Heart left ventricle (tissue), 16 donors: ENCODE measurements around the gene HMGN1. TPM values are rescaled to one million over a fixed set of nuclear protein-coding genes. Genes with fewer than 3 reads are reported as not detected.

ENCODE experiments used
- ATAC-seq, 4 donors: fragments of 200-7000 bp; cut with Tn5 transposase; one replicate each; pipeline ENCODE4 v1.9.1; 2020 to 2022; ENCODE audit warnings: moderate library complexity in 4 of 4, mild to moderate bottlenecking in 3 of 4, moderate number of reproducible peaks in 1 of 4
- DNase-seq, 5 donors: peaks; one replicate each; pipeline ENCODE4 v3.0.0-alpha.2; 2020
- H3K27ac ChIP-seq, 12 donors: fragments of 200-600 bp; sonication (generic) in 4 of 12; one replicate each; pipeline versions ENCODE4 v1.5.0 to v1.8.0; 2016 to 2022; ENCODE audit warnings: mild to moderate bottlenecking in 2 of 12
- H3K27me3 ChIP-seq, 9 donors: fragments of 200-600 bp; sonication (generic) in 2 of 9; one replicate each; pipeline versions ENCODE4 v1.5.1 to v1.8.0; 2016 to 2022; ENCODE audit warnings: mild to moderate bottlenecking in 3 of 9
- H3K36me3 ChIP-seq, 9 donors: fragments of 200-600 bp; sonication (generic) in 2 of 9; one replicate each; pipeline versions ENCODE4 v1.5.0 to v1.8.0; 2018 to 2022; ENCODE audit warnings: mild to moderate bottlenecking in 2 of 9
- H3K4me1 ChIP-seq, 12 donors: fragments of 200-600 bp; sonication (generic) in 4 of 12; one replicate each; pipeline versions ENCODE4 v1.5.0 to v1.8.0; 2016 to 2022; ENCODE audit warnings: mild to moderate bottlenecking in 3 of 12
- H3K4me3 ChIP-seq, 12 donors: fragments of 200-600 bp; sonication (generic) in 4 of 12; one replicate each; pipeline versions ENCODE4 v1.5.0 to v1.8.0; 2017 to 2022; ENCODE audit warnings: mild to moderate bottlenecking in 9 of 12, moderate library complexity in 4 of 12
- H3K9me3 ChIP-seq, 12 donors: fragments of 200-600 bp; sonication (generic) in 4 of 12; one replicate each; pipeline versions ENCODE4 v1.5.0 to v1.8.0; 2016 to 2022; ENCODE audit warnings: mild to moderate bottlenecking in 1 of 12
- CTCF ChIP-seq, 12 donors: fragments of 200-600 bp; sonication (generic) in 4 of 12; IDR thresholded peaks; one replicate each; pipeline versions ENCODE4 v1.5.0 to v1.8.0; 2018 to 2022; ENCODE audit warnings: antibody characterized with exemption in 12 of 12, mild to moderate bottlenecking in 5 of 12
- POLR2A ChIP-seq, 2 donors: fragments of 450-650 bp; IDR thresholded peaks; one replicate each; pipeline ENCODE4 v1.6.1; 2017; ENCODE audit warnings: antibody characterized with exemption in 2 of 2, mild to moderate bottlenecking in 2 of 2, moderate library complexity in 2 of 2
- WGBS, 4 donors: extraction: QIAGEN DNeasy Blood & Tissue Kit in 2 of 4; methylation state at CpG; one replicate each; pipeline versions ENCODE4 v1.1.5 to v1.1.7; 2013 to 2018; 5-methylcytosine and 5-hydroxymethylcytosine counted together
- intact Hi-C, 10 donors: fragments of 100-400 bp; cut with DNase I; formaldehyde crosslinking; loops; one replicate each; pipeline versions ENCODE4 v1.11.1 to v1.14.2; 2022
- polyA plus RNA-seq, 2 donors: library from polyadenylated mRNA; stranded (reverse); fragments of 200-250 nt; gene quantifications; one replicate each; pipeline ENCODE4 v1.2.3, GENCODE V29; 2013
- total RNA-seq, 9 donors: library from RNA; depleted of rRNA in 2 of 9; stranded (reverse); fragments of >200 nt in 2 of 9; fragmentation: NEBNext Ultra II Directional in 3 of 9; extraction: Animal tissue kit (Norgen Biotek cat#: 25700) in 3 of 9; gene quantifications; one replicate each; pipeline versions ENCODE4 v1.1.0 to v1.2.4, GENCODE V29; 2016 to 2023
- donor health status: ischemic (EF 13 %, LVEDD 7.1; RV severe dilation, severe dysfunction).
- donor health status: healthy with polysubstance abuse.
- donor health status: DM: no; HTN: yes; CAD: no.
- donor health status: DM: no; HTN: no; CAD: no.
- donor health status: ischemic (EF 25% LVEDD 6.9; RV normal size, moderate dysfunction).
- donor health status: ischemic (EF 25% LVEDD 5.7; RV mildly dilated, moderate dysfunction).
- donor health status: healthy.
- donor health status: DM: yes; HTN: yes; CAD: no.
- donor health status: ischemic (EF 35%, LVEDD 5.7; RV mildly dilated, moderate dysfunction).
- donor health status: nonischemic (EF 11% LVEDD 7.7; RV severe dilation, severe dysfunction).
- donor health status: DM: yes; HTN: yes; CAD: no.
- donor health status: PGD.
- donor health status: ischemic (EF 29% LVEDD 5.4; RV normal size, mild dysfunction).
- donor health status: nonischemic (EF 23%, LVEDD 6.1; RV moderate dilation, normal function).

The HMGN1 gene
- total and polyA plus RNA-seq, 11 donors = 35.9 to 108 (median 43.9) TPM

GRCh38 chr21:39317134-39318090 lies 31.5 kb downstream of the HMGN1 start:
- no peak for TF ChIP-seq CTCF (IDR thresholded peaks at IDR 0.05)
- no peak for TF ChIP-seq POLR2A (IDR thresholded peaks at IDR 0.05)
- Histone ChIP-seq H3K4me3 (peak overlapping the region in 1 of 12 donors; percentile 10), H3K27ac (peak overlapping the region in 2 of 12 donors; percentile 57 to 87), H3K9me3 (no peaks in the 10 kb centered on the region), H3K27me3 (no peaks in the 10 kb centered on the region), H3K36me3 (no peaks in the 10 kb centered on the region), H3K4me1 (peaks cover 0 to 31% (median 18%) of the 10 kb centered on the region in 12 donors)
- intact Hi-C loops = loop anchor here in 5 of 10 donors (2.0 to 10.0 kb wide), 3 partner anchors 63 to 127 kb away; partner anchors contain the start of gene LCA5L (in 4 of the 5)
- DNase-seq (no peak), ATAC-seq (no peak)
- WGBS, 4 donors = 55 to 69% (median 63%) methylated on average over 11 of the region's 11 CpGs

- ATAC-seq = no peak
- TF ChIP-seq CTCF (IDR thresholded peaks at IDR 0.05) = no peak
- no peak for TF ChIP-seq POLR2A (IDR thresholded peaks at IDR 0.05)
- intact Hi-C loops = loop anchor here in 4 of 10 donors (10.0 kb wide), 1 partner anchor 128 kb away; the partner anchor contains the start of gene LCA5L (in 4 of the 4)
- Histone ChIP-seq H3K27me3 (no peaks in the 10 kb centered on the region), H3K4me1 (peaks cover 2 to 35% (median 20%) of the 10 kb centered on the region in 12 donors), H3K9me3 (no peaks in the 10 kb centered on the region), H3K27ac (peak overlapping the region in 1 of 12 donors; percentile 57), H3K36me3 (peaks cover 0 to under 1% (median 0%) of the 10 kb centered on the region in 9 donors), H3K4me3 (no peak overlapping the region)
- DNase-seq = no peak
- 91 to 93% (median 92%) methylated on average over 6 of the region's 6 CpGs for WGBS, 4 donors
Observed at GRCh38 chr21:39316729-39317128, 32.2 kb downstream of the HMGN1 start.

GRCh38 chr21:39315603-39316445 lies 33.1 kb downstream of the HMGN1 start:
- Histone ChIP-seq H3K36me3 (peaks cover 0 to 10% (median 7%) of the 10 kb centered on the region in 9 donors), H3K4me3 (no peak overlapping the region), H3K4me1 (peaks cover 3 to 43% (median 22%) of the 10 kb centered on the region in 12 donors), H3K27ac (peak overlapping the region in 1 of 12 donors; percentile 57), H3K27me3 (no peaks in the 10 kb centered on the region), H3K9me3 (no peaks in the 10 kb centered on the region)
- intact Hi-C loops = loop anchor here in 7 of 10 donors (2.0 to 10.0 kb wide), 5 partner anchors 31 to 129 kb away; partner anchors contain the start of genes LCA5L (in 4 of the 7) and HMGN1 (in 2 of the 7)
- WGBS, 4 donors = 72 to 83% (median 78%) methylated on average over 9 of the region's 9 CpGs
- ATAC-seq = no peak
- DNase-seq = no peak
- TF ChIP-seq POLR2A (IDR thresholded peaks at IDR 0.05) = no peak
- no peak for TF ChIP-seq CTCF (IDR thresholded peaks at IDR 0.05)
